Spleen (tissue), 7 donors: Measurements from ENCODE around the gene HPSE.

Source experiments
- POLR2A ChIP-seq, 3 donors: fragments of 450-650 bp; IDR thresholded peaks; one replicate each; pipeline ENCODE4 v1.5.1; 2017; ENCODE audit warnings: antibody characterized with exemption in 3 of 3, mild to moderate bottlenecking in 1 of 3
- POLR2AphosphoS5 ChIP-seq, 3 donors: sonication (generic); formaldehyde crosslinking; IDR thresholded peaks; one replicate each; pipeline ENCODE4 v1.5.1; 2017; ENCODE audit warnings: antibody characterized with exemption in 3 of 3
- TF ChIP-seq, protein P1 (sequence below), 11 experiments: fragments of 200-600 bp in 7 of 11; fragments of 450-650 bp in 4 of 11; sonication (generic) in 4 of 11; IDR thresholded peaks in 8 of 11; conservative IDR thresholded peaks in 3 of 11; 1 replicate in 7 of 11; 2 replicates in 4 of 11; pipeline versions ENCODE4 v1.4.0 to v1.8.0; 2016 to 2021; ENCODE audit warnings: antibody characterized with exemption in 11 of 11, inconsistent platforms in 4 of 11, mild to moderate bottlenecking in 1 of 11
- donor health status: DM: no; HTN: no; CAD: no; lungs with moderate emphysema.
- donor health status: DM: no; HTN: no; CAD: no.
- donor health status: DM: no; HTN: no; CAD: no.

- TF ChIP-seq, protein P1, sequence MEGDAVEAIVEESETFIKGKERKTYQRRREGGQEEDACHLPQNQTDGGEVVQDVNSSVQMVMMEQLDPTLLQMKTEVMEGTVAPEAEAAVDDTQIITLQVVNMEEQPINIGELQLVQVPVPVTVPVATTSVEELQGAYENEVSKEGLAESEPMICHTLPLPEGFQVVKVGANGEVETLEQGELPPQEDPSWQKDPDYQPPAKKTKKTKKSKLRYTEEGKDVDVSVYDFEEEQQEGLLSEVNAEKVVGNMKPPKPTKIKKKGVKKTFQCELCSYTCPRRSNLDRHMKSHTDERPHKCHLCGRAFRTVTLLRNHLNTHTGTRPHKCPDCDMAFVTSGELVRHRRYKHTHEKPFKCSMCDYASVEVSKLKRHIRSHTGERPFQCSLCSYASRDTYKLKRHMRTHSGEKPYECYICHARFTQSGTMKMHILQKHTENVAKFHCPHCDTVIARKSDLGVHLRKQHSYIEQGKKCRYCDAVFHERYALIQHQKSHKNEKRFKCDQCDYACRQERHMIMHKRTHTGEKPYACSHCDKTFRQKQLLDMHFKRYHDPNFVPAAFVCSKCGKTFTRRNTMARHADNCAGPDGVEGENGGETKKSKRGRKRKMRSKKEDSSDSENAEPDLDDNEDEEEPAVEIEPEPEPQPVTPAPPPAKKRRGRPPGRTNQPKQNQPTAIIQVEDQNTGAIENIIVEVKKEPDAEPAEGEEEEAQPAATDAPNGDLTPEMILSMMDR (IDR thresholded peaks at IDR 0.05 in 8 of 11, conservative IDR thresholded peaks at IDR 0.05 in 3 of 11) = peak in 1 of 11 experiments; percentile 8
- no peak for TF ChIP-seq POLR2AphosphoS5 (IDR thresholded peaks at IDR 0.05)
- TF ChIP-seq POLR2A (IDR thresholded peaks at IDR 0.05) = no peak
These were observed 6.0 kb downstream of the HPSE start for GRCh38 chr4:83328521-83329187.
